ENCODE data around the gene ITGB3. TPM values are rescaled to one million over a fixed set of nuclear protein-coding genes. Genes with fewer than 3 reads are reported as not detected.
A peak's percentile ranks its signal among the peaks of the same experiment; 100 is the strongest.

The ITGB3 gene
- total and polyA plus RNA-seq, 2 of the 4 experiments (the other 2 are of a cell fraction): 9.8 to 17.6 TPM

DNA sequence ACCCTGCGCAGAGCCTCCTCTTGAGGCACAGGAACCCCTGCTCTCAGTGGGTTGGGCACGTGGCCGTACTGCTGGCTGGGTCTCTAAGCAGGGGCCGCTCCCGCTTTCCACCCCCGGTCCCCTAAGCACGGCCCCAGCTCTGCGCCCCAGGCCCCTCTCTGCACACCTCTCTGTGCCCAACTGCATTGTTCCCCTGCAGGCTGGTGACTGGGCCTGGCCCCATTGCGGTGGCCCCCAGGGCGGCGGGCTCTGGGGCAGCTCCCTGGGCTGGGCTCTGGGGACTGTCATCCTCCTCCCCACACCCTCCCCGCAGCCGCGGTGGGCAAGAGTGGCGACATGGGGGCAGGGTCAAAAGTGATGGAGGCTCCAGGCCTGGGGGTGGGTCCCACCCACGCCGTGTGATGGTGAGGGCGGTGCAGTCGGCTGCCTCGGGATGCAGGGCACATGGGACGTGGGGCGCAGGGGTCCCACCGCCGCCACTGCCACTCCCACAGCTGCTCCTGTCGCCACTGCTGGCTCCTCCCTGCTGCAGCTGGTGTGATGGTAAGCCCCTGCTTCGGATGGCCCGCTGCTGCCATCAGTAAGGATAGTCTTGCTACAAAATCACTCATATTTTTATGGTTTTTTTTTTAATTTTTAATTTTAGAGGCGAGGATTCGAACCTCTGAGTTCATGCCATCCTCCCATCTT, 15.2 kb upstream of the ITGB3 start (continued):
- TF ChIP-seq SMC3 (IDR thresholded peaks at IDR 0.05; ENCODE audit: low read depth, low read length): no peak

DNA sequence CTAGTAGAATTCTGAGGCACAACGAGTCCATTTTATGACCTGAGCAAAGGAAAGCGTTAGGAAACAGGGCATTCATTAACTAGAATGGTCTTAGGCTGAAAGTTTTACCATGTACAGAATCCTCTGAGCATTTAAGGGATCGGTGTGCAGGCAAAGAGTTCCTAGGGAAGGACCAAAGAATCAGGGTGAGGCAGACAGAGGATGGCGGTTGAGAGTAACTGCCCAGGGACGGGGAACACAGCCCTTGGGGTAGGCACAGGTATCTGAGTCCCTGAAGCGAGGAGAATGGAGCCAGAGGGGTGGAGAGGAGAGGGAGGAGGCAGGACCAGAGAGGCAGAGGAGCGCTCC, 14.0 kb upstream of the ITGB3 start:
- H3K79me1 ChIP-seq (ENCODE audit: low read depth in 1 of 2, low read length in 2 of 2): no peaks in the 10 kb centered on the region
- peak overlapping the region; percentile 12; the same call in 1 of the 2 replicates for H3K9ac ChIP-seq (ENCODE audit: low read depth, low read length)
- peak overlapping the region; percentile 22 for H3K18ac ChIP-seq (ENCODE audit: low read depth, low read length)
- H4K5ac ChIP-seq (ENCODE audit: low read depth, low read length): peak overlapping the region; percentile 47
- H3K27me3 ChIP-seq (ENCODE audit: control insufficient read depth, insufficient read depth, low read length): no peaks in the 10 kb centered on the region
- intact Hi-C loops (cut with micrococcal nuclease): no loop called here
- in situ Hi-C loops (cut with MboI; ENCODE audit: low sequenced_read_pairs): no loop called here
- H4K8ac ChIP-seq (ENCODE audit: low read depth in 2 of 2, low read length in 2 of 2): peak overlapping the region; percentile 88 to 89
- ATAC-seq (ENCODE audit: low read depth): no peak
- H2BK120ac ChIP-seq (ENCODE audit: low read depth, low read length): peak overlapping the region; percentile 97
- H3K4me1 ChIP-seq (ENCODE audit: control insufficient read depth, insufficient read depth, low read length): peaks cover 9% of the 10 kb centered on the region
- CTCF ChIA-PET: interaction anchor here (1.0 to 1.1 kb wide), 2 partner anchors 11 to 76 kb away, joined by 4 read pairs; no protein-coding TSS in a partner anchor
- H2BK20ac ChIP-seq (ENCODE audit: low read depth, low read length): peak overlapping the region; percentile 99
- H3K14ac ChIP-seq (replicated peaks; ENCODE audit: low read depth, low read length): peak overlapping the region; percentile 95
- peak overlapping the region; percentile 85 for H2AFZ ChIP-seq (replicated peaks; ENCODE audit: low read length, poor library complexity)
- peak overlapping the region; percentile 96 for H2BK15ac ChIP-seq (ENCODE audit: low read depth, low read length)
- WGBS, 2 experiments (ENCODE audit: extremely low coverage in 2 of 2, insufficient read length in 1 of 2): 86% methylated on average over 5 of the region's 7 CpGs; no CpG with 5 or more reads in 1 of the 2 experiments
- H3K27ac ChIP-seq (ENCODE audit: insufficient read depth, low read length): peak overlapping the region; percentile 63
- no peaks in the 10 kb centered on the region for H4K20me1 ChIP-seq (ENCODE audit: insufficient read depth, low read length)
- peak overlapping the region; percentile 97 for H3K4ac ChIP-seq (ENCODE audit: low read depth, low read length)
- POLR2A ChIA-PET (ENCODE audit: unreplicated experiment): no interaction called here
- H2BK5ac ChIP-seq (ENCODE audit: low read depth, low read length, poor library complexity, severe bottlenecking): peak overlapping the region; percentile 86
- DNase-seq: no peak
- H3K56ac ChIP-seq (ENCODE audit: extremely low read depth, insufficient read depth, low read length): peak overlapping the region; percentile 40
- dilution Hi-C loops (cut with HindIII; ENCODE audit: low sequenced_read_pairs, unreplicated experiment): no loop called here
- H3K9me1 ChIP-seq (ENCODE audit: insufficient read depth, low read length): peaks cover 13% of the 10 kb centered on the region
- TF ChIP-seq CEBPB (IDR thresholded peaks at IDR 0.05; ENCODE audit: low read depth, low read length): no peak
- TF ChIP-seq CHD1 (IDR thresholded peaks at IDR 0.05; ENCODE audit: low read depth, low read length): no peak
- TF ChIP-seq, protein P1, sequence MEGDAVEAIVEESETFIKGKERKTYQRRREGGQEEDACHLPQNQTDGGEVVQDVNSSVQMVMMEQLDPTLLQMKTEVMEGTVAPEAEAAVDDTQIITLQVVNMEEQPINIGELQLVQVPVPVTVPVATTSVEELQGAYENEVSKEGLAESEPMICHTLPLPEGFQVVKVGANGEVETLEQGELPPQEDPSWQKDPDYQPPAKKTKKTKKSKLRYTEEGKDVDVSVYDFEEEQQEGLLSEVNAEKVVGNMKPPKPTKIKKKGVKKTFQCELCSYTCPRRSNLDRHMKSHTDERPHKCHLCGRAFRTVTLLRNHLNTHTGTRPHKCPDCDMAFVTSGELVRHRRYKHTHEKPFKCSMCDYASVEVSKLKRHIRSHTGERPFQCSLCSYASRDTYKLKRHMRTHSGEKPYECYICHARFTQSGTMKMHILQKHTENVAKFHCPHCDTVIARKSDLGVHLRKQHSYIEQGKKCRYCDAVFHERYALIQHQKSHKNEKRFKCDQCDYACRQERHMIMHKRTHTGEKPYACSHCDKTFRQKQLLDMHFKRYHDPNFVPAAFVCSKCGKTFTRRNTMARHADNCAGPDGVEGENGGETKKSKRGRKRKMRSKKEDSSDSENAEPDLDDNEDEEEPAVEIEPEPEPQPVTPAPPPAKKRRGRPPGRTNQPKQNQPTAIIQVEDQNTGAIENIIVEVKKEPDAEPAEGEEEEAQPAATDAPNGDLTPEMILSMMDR (conservative IDR thresholded peaks at IDR 0.05; ENCODE audit: low read depth, low read length): no peak
- TF ChIP-seq NFE2L2 (IDR thresholded peaks at IDR 0.05; ENCODE audit: low read depth, low read length): no peak
- no peak for TF ChIP-seq SMC3 (IDR thresholded peaks at IDR 0.05; ENCODE audit: low read depth, low read length)
- TF ChIP-seq BHLHE40 (IDR thresholded peaks at IDR 0.05; ENCODE audit: low read depth, low read length): no peak
- no peak for TF ChIP-seq RAD21 (IDR thresholded peaks at IDR 0.05; ENCODE audit: low read length)
- no peak for TF ChIP-seq MXI1 (IDR thresholded peaks at IDR 0.05; ENCODE audit: borderline replicate concordance, low read depth, low read length)
- TF ChIP-seq RCOR1 (IDR thresholded peaks at IDR 0.05; ENCODE audit: insufficient replicate concordance, low read length): no peak
- TF ChIP-seq POLR2A (IDR thresholded peaks at IDR 0.05; ENCODE audit: low read depth, low read length): no peak
- TF ChIP-seq, protein P2, sequence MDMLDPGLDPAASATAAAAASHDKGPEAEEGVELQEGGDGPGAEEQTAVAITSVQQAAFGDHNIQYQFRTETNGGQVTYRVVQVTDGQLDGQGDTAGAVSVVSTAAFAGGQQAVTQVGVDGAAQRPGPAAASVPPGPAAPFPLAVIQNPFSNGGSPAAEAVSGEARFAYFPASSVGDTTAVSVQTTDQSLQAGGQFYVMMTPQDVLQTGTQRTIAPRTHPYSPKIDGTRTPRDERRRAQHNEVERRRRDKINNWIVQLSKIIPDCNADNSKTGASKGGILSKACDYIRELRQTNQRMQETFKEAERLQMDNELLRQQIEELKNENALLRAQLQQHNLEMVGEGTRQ (IDR thresholded peaks at IDR 0.05; ENCODE audit: low read depth, low read length): no peak
- no peak for TF ChIP-seq RFX5 (IDR thresholded peaks at IDR 0.05; ENCODE audit: low read depth, low read length)
- no TSS peak for BruUV-seq (replicated peaks)
- H3K4me2 ChIP-seq (ENCODE audit: low read depth, low read length): no peak overlapping the region
- H2AK5ac ChIP-seq (ENCODE audit: low read depth, low read length): peak overlapping the region; percentile 96
- H3K9me3 ChIP-seq (ENCODE audit: control insufficient read depth, insufficient read depth, low read length): no peaks in the 10 kb centered on the region; the same call in 1 of the 2 replicates
- no peaks in the 10 kb centered on the region for H3K36me3 ChIP-seq (ENCODE audit: control insufficient read depth, insufficient read depth, low read length)
- H2AK9ac ChIP-seq (replicated peaks; ENCODE audit: low read depth, low read length, poor library complexity): peak overlapping the region; percentile 75
- peak overlapping the region; percentile 97 for H4K91ac ChIP-seq (ENCODE audit: insufficient read depth, low read depth, low read length)
- H3K4me3 ChIP-seq (ENCODE audit: insufficient read depth, low read depth, low read length): no peak overlapping the region
- H3K23ac ChIP-seq (ENCODE audit: low read depth, low read length): peak overlapping the region; percentile 89
